Activated CD8-positive, alpha-beta memory T cell treated with anti-CD3 and anti-CD28 coated beads for 1 hour (primary cell): ENCODE measurements around the gene TTLL9.
A peak's percentile ranks its signal among the peaks of the same experiment; 100 is the strongest.

Source experiments
- DNase-seq, 2 donors: peaks; one replicate each; pipeline ENCODE4 v3.0.0-alpha.2; 2020; ENCODE audit warnings: low read depth in 1 of 2; ENCODE audit errors: extremely low read depth in 1 of 2

TTLL9 gene

GRCh38 chr20:31936420-31936819 lies 66.0 kb downstream of the TTLL9 start:
- DNase-seq: no peak

GRCh38 chr20:31937820-31938219 lies 67.4 kb downstream of the TTLL9 start:
- DNase-seq: no peak

- no peak for DNase-seq
These were observed 69.2 kb downstream of the TTLL9 start for GRCh38 chr20:31939661-31940060.

- no peak for DNase-seq
These were observed 72.6 kb downstream of the TTLL9 start for GRCh38 chr20:31943052-31943471.

GRCh38 chr20:31945319-31945718 lies 74.9 kb downstream of the TTLL9 start:
- no peak for DNase-seq

GRCh38 chr20:31945785-31946184 lies 75.4 kb downstream of the TTLL9 start:
- no peak for DNase-seq

GRCh38 chr20:31948008-31948407 lies 77.6 kb downstream of the TTLL9 start:
- DNase-seq: no peak

- DNase-seq: no peak
These were observed 79.6 kb downstream of the TTLL9 start for GRCh38 chr20:31949877-31950646.

- no peak for DNase-seq
These were observed 80.7 kb downstream of the TTLL9 start for GRCh38 chr20:31951203-31951529.

GRCh38 chr20:31951530-31952453 lies 81.4 kb downstream of the TTLL9 start, which contains the start of gene PDRG1:
Gene PDRG1, minus strand, starts transcription at chr20:31952046. Its CDS starts 85 bp downstream, at chr20:31951961.
- peak; percentile 91 to 98 for DNase-seq

GRCh38 chr20:31953556-31954148 lies 83.2 kb downstream of the TTLL9 start:
- no peak for DNase-seq

GRCh38 chr20:31954500-31954899 lies 84.1 kb downstream of the TTLL9 start:
- DNase-seq: no peak

GRCh38 chr20:31956556-31957526 lies 86.4 kb downstream of the TTLL9 start:
- no peak for DNase-seq

GRCh38 chr20:31962761-31963160 lies 92.3 kb downstream of the TTLL9 start:
- DNase-seq: no peak

GRCh38 chr20:31963889-31964288 lies 93.5 kb downstream of the TTLL9 start:
- no peak for DNase-seq

GRCh38 chr20:31966991-31967655 lies 96.7 kb downstream of the TTLL9 start:
- no peak for DNase-seq

GRCh38 chr20:31967830-31968249 lies 97.4 kb downstream of the TTLL9 start, which contains the start of gene XKR7:
Gene XKR7, plus strand, starts transcription at chr20:31968151. Its CDS starts 25 bp downstream, at chr20:31968176.
- no peak for DNase-seq

- DNase-seq: peak; percentile 43 to 72
These were observed 98.1 kb downstream of the TTLL9 start for GRCh38 chr20:31968291-31969126.

GRCh38 chr20:31969991-31970390 lies 99.6 kb downstream of the TTLL9 start:
- DNase-seq: no peak
